ENCODE results near the gene KAT7.

Gene KAT7

DNA sequence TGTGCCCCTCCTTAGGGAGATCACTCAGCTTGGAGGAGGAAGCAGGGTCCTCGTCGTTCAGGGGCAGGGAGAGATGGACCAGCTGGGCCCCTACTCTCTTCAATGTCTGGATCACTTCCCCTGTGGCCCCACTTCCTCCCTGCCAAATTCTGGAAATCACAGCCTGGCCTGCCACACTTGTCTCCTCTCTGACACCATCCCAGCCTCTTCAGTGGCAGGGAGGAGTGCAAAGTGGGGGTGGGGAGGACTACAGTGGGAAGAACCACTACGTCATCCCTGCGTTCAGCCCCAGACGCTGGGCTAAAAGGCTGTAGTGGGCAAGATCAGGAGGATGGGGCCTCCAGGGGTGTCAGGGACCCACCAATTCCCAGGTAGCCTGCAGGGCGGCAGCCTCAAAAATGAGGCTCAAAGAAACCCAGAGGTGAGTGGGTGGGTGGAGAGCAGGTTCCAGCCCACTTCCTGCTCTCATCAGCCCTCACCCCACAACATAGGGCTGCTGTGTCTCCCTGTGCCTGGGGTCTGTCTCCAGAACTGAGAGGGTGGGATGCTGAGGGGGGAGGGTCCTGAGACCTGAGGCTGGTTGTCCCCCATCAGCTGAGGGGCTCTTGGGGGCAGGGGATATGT, 84.4 kb downstream of the KAT7 start:
- DNase-seq (ENCODE audit: low spot score), result no peak

GRCh38 chr17:49873466-49873865, 85.0 kb downstream of the KAT7 start:
- no peak for DNase-seq (ENCODE audit: low spot score)

- DNase-seq (ENCODE audit: low spot score), result no peak
These were observed 85.4 kb downstream of the KAT7 start for GRCh38 chr17:49873926-49874325.

DNA sequence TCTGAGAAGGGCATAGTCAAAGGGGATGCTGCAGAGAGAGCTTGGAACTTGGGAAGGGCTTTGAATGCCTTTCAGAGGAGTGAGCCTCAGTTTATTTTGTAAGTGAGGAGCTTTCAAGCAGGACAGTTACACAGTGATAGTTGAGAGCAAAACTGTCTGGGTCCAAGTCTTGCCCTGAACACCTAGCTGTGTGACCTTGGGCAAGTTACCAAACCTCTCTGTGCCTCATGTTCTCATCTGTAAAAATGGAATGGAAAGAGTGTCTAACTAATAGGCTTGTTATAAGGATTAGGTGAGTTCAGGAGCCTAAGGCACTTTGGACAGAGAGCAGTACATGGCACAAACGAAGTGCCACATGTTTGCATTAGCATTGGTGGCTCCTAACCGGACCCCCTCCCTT, 86.4 kb downstream of the KAT7 start:
- DNase-seq (ENCODE audit: low spot score), result no peak

GRCh38 chr17:49875685-49876084, 87.2 kb downstream of the KAT7 start:
- no peak for DNase-seq (ENCODE audit: low spot score)

DNA sequence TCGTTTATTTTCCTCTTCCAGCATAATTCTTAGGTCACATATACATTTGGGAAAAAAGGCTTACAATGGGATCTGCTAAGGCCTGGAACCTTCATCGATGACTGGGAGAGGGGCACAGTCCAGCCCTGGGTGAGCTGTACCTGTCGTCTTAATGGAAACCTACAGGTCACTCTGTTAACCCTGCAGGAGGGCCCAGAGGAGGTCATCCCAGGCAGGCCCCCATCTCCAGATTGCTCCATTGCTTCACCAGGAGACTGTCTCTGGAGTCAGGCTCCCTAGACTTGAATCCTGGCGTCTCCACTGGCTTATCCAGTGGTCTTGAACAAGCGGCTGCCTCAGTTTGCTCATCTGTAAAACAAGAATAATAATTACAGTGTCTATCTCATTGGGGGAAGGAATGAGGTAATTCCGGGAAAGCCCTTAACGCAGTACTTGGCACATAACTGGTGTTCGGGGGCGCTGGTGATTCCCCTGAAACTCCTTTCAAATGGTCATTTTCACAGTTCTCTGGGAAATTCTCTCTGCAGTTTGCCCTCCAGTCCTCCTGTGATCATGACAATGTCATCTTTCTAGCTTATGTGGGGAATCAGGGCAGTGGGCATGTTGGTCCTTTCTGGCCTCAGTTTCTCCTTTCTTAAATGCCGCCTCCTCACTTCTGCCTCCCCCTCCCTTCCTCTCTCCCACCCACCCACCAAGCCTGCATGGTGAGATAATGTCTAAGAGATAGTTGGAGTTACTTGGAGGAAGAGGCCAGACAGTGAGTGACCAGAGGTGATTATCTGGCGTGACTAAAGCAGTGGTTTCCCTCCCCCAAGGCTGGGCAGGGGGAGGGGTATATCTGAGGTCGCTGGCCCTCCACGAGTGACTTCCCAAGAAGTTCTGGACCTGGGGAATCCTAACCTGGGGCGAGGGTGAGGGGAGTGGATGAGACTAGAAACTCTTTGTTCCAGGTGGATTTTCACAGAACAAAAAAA, 90.7 kb downstream of the KAT7 start:
- no peak for DNase-seq (ENCODE audit: low spot score)

DNA sequence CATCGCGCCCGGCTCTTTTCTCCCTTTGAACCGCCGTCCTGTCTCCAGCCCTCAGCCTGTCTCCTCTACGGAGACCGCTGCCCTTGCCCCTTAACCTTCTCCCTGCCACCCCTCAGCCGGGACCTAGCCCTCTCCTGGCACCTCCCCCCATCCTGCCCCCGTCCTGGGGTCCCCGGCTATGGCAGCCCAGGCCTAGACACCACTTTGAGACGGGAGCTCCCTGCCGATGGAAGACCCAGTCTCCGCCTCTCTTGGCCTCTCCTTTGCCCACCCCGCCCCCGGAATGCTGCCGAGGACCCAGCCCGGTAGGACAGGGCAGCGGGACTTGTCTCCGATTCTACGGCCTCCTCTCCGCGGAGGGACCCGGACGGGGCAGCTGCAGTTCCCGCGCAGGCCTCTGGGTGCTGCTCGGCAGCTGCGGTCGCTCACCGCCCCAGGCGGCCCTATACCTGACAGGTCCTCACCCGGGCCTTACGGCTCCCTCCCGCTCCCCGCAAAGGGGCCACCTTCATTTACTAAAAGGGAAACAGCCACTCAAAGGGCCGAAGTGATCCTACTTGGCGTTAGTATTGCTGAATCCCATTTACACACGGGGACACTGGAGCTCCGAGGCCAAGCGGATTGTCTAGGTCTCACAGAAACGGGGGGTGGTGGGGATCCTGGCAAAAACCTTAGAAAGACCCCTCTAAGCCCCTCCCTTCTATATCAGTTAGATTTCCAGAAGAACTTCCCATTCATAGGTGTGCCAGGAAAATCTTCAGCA, 92.0 kb downstream of the KAT7 start:
- peak; percentile 18 for DNase-seq (ENCODE audit: low spot score)

DNA sequence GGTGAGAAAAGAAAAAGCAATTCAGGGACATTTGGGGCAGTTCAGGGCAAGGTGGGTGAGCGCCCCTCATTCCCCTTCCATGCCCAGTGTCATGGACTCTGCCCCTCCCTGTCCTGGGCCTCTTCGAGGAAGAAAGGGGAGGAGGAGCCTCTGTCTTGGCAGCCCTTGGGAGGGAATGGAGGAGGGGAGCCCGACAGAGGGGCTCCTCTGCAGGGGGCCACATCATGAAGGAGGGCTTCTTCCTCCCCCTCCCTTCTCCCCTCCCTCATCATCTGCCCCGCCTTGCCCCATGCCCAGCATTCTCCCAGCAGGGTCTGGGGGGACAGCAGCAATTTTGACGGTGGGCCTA, 92.5 kb downstream of the KAT7 start:
- DNase-seq (ENCODE audit: low spot score), result no peak

GRCh38 chr17:49882434-49882833, 94.0 kb downstream of the KAT7 start:
- no peak for DNase-seq (ENCODE audit: low spot score)

Data from hematopoietic multipotent progenitor cell treated with erythropoietin and hydrocortisone succinate and interleukin-3 and kit ligand, for 17 days (in vitro differentiated cells).